Umbilical cord (tissue), 2 donors: Measurements from ENCODE around the gene SLC17A9. TPM values are rescaled to one million over a fixed set of nuclear protein-coding genes. Genes with fewer than 3 reads are reported as not detected.
"Not testable (repeated sequence)": the region's sequence is repeated elsewhere in the genome, so short reads cannot be mapped to it uniquely, and the experiment has no call there.

ENCODE experiments used
- DNase-seq: peaks from one replicate; pipeline ENCODE4 v3.0.0-alpha.2; 2015; ENCODE audit warnings: low spot score
- total RNA-seq: library from RNA; depleted of rRNA; stranded (reverse); fragments of >200 nt; gene quantifications from one replicate; pipeline ENCODE4 v1.2.3, GENCODE V29; 2014; ENCODE audit warnings: low replicate concordance; ENCODE audit not compliant: insufficient read depth

SLC17A9 gene
- total RNA-seq, 1 donor from 2014 or later: 11.1 TPM

DNA sequence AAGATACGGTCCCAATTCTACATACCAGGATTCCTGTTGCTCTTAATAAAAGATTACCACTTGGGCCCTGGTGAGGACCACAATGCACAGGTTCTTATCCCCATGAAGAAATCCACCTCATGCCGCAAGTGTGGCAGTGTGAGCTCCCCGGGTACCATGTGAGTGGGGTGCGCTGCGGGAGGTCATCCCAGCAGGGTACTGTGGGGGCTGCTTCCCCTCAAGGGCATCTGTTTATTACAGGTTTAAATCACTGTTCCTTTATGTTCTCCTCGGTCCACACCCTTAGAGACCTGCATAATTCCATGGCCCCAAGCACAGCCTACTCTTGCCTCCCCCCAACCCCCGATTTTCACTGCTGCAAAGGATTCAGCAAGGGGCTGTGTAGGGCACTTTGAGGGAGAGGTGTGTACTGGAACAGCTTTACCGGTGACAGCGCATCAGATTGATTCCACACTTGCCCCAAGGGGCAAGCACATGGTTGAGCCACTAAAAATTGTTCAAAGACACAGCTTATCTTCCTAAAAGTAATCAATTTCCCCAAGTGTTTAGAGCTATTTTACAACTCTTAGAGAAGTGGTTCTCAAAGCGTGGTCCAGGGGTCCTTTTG is 32.4 kb upstream of the SLC17A9 start:
- DNase-seq: no peak

- DNase-seq: peak; percentile 55
These were observed 31.3 kb upstream of the SLC17A9 start for GRCh38 chr20:62921119-62921687.

DNA sequence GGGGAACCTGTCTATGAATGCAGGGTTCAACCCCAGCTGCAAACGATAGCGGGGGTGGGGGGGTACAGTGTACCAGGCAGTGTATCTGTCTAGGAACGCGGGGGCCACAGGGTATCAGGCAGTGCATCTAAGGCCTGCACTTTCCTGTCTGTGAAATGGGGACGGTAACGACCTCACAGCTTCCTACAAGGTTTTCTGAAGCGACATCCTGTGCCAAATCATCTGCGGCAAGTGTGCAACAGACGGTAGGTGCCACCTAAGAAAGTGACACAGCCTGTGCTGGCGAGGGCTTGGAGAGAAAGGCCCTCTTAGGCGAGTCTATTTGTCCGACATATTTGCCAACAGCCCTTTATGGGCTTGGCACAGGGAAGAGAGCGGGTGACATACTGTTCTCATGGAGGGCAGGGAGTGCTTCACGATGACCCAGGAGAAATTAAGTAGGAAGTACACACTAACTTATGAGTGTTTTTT is 30.0 kb upstream of the SLC17A9 start:
- no peak for DNase-seq

GRCh38 chr20:62923059-62923668 is 29.3 kb upstream of the SLC17A9 start:
- DNase-seq: not testable (repeated sequence)

- DNase-seq: no peak
These were observed 28.7 kb upstream of the SLC17A9 start for GRCh38 chr20:62923669-62924441.

- peak; percentile 54 for DNase-seq
These were observed 27.9 kb upstream of the SLC17A9 start for GRCh38 chr20:62924442-62925075.

GRCh38 chr20:62925076-62925419 is 27.5 kb upstream of the SLC17A9 start:
- no peak for DNase-seq

- peak; percentile 33 for DNase-seq
These were observed 26.9 kb upstream of the SLC17A9 start for GRCh38 chr20:62925420-62926228.

GRCh38 chr20:62926229-62927127 is 26.0 kb upstream of the SLC17A9 start, which contains the start of gene DIDO1:
TSS of gene DIDO1 (minus strand) at chr20:62926505.
- peak; percentile 91 for DNase-seq

- DNase-seq: no peak
These were observed 25.3 kb upstream of the SLC17A9 start for GRCh38 chr20:62927128-62927705.

- no peak for DNase-seq
These were observed 24.1 kb upstream of the SLC17A9 start for GRCh38 chr20:62928246-62928939.

DNA sequence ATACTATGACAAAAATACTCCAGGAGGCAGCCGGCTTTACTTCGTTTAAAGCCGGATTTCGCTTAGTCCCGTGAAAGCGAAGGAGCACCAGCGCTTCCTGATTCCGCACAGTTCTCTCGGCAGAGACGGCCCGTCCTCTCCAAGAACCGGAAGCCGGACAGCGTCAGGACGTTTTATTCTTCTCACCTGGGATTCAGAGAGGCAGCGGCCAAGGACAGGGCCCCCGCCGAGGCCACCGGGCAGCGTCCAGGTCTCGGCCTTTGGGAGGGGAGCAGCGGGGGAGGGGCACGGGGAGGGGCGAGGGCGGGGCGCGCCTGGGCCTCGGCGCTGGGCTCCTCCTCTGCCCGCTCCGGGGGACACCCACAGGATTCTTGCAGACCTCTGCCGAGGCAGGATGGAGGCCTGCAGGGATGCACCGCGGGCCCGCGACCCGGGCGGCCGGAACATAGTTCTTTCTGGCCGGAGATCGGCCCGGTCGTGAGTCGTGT is 23.4 kb upstream of the SLC17A9 start:
- peak; percentile 80 for DNase-seq

- DNase-seq: no peak
These were observed 21.0 kb upstream of the SLC17A9 start for GRCh38 chr20:62931464-62931863.

DNA sequence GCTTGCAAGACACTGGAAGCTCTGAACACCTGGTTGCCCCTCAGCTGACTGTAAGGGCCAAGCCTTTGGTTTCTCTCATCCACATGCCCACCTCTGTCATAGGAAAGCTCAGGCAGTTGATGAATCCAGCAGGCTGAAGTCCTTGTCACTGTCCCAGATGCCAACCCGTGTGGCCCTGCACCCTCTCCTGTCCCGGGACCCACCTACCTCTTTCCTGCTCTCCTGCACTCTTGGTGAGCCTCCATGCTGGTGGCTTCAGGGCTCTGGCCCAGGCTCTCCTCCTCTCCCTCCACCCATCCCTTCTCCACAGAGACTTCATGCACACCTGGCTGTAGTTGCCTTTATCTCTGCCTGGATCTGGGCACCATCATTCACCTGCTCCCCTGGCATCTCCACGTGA is 18.5 kb upstream of the SLC17A9 start:
- no peak for DNase-seq

DNA sequence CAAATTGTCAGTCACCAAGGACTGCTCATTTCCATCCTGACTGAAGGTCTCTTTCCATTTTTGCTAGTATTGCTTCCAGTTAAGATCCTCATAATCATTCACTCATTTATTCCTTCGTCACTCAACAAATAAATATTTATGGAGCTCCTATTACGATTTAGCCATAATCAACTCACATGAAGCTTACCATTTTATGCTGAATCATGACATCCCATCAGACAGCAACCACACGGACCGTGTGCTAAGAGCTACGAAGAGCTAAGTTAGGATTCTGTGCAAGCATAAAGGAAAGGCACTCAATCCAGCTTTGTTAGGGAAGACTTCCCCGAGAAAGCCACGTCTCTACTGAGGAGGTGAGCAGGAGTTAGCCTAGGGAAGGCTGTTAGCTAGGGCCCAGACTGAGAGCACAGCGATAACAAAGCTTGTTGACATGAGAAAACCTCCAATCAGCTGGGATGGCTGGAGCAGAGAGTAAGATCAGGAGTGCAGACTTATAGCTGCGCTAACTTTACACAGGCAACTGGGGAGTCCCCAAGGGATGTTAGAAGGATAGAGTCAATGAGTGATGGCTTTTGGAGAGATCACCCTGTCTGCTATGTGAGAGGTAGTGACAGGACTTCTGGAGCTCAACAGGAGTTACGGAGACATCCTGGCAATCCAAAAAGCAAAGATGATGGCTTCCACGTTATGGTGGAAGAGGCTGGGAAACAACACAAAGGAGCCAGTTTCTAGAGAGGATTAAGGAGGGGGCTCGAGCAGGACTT is 17.1 kb upstream of the SLC17A9 start:
- no peak for DNase-seq

GRCh38 chr20:62935968-62936585 is 16.4 kb upstream of the SLC17A9 start:
- DNase-seq: no peak

- peak; percentile 96 for DNase-seq
These were observed 15.0 kb upstream of the SLC17A9 start for GRCh38 chr20:62937268-62938104.
